MM.1S (cell line): ENCODE data around the gene LEMD2.

Experiments used
- EZH2 ChIP-seq: fragments of 300-600 bp; sonication (generic); optimal IDR thresholded peaks from 2 replicates; pipeline ENCODE3; 2017; ENCODE audit warnings: low read depth, mild to moderate bottlenecking, antibody characterized with exemption, low read length, mixed read lengths
- EZH2phosphoT487 ChIP-seq: fragments of 300-600 bp; sonication (generic); IDR thresholded peaks from 2 replicates; pipeline ENCODE4 v1.6.1; 2018; ENCODE audit warnings: antibody characterized with exemption, low read length
- TF ChIP-seq, protein P1 (sequence below): fragments of 300-600 bp; sonication (generic); IDR thresholded peaks from 2 replicates; pipeline ENCODE4 v1.5.1; 2016; ENCODE audit warnings: antibody characterized with exemption, low read length, mixed read lengths

DNA sequence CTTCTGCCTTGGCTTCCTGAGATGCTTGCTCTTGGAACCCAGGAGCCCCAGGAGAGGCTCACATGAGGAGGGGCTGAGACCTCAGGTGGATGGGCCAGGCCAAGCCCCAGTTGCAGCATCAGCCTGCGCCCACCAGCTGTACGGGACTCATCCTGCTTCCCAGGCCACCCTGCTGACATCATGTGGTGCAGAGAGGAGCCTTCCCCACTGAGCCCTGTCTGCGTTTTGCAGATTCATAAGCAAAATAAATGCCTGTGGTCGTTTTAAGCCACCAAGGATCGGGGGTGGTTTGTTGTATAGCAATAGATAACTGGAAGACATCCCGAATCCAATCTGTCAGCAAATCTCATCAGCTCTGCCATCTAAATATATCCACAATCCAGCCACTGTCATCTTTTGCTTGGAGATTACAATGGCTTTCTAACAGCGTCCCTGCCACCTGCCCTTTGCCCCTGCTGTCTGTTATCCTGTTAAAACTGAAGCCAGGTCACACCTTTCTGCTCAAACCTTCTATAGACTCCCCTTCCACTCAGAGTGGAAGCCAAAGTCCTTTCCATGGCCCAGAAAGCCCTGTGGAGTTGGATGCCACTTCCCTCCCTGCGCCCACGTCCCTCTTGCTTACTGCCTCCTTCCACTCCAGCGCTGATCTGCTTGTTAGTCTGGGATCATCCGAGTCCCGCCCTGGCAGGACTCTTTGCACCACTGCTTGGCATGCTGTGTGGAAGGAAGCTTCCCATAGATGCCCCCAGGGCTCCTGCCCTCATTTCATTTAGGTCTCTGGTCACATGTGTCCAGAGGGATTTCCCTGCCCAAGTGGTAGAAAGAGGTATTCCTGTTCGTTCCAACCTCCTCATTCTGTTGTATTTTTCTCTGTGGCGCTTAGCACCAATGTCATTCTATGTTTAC lies 38.9 kb upstream of the LEMD2 start:
- TF ChIP-seq, protein P1, sequence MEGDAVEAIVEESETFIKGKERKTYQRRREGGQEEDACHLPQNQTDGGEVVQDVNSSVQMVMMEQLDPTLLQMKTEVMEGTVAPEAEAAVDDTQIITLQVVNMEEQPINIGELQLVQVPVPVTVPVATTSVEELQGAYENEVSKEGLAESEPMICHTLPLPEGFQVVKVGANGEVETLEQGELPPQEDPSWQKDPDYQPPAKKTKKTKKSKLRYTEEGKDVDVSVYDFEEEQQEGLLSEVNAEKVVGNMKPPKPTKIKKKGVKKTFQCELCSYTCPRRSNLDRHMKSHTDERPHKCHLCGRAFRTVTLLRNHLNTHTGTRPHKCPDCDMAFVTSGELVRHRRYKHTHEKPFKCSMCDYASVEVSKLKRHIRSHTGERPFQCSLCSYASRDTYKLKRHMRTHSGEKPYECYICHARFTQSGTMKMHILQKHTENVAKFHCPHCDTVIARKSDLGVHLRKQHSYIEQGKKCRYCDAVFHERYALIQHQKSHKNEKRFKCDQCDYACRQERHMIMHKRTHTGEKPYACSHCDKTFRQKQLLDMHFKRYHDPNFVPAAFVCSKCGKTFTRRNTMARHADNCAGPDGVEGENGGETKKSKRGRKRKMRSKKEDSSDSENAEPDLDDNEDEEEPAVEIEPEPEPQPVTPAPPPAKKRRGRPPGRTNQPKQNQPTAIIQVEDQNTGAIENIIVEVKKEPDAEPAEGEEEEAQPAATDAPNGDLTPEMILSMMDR = no peak
- TF ChIP-seq EZH2 = no peak
- no peak for TF ChIP-seq EZH2phosphoT487
